Esophagus muscularis mucosa (tissue), 4 donors: ENCODE data around the gene EHHADH. TPM values are rescaled to one million over a fixed set of nuclear protein-coding genes. Genes with fewer than 3 reads are reported as not detected.

Experiments used
- small RNA-seq, 3 donors: library from RNA; depleted of rRNA; stranded (forward); fragments of <200 nt; gene quantifications; one replicate each; pipeline ENCODE3, GENCODE V24; 2016
- total RNA-seq, 4 donors: library from RNA; depleted of rRNA; stranded (reverse); fragments of >200 nt; gene quantifications; one replicate each; pipeline versions ENCODE4 v1.1.0 to v1.2.1, GENCODE V29; 2016

The EHHADH gene
- total RNA-seq, 4 donors from 2014 or later = 2.1 to 4.7 (median 3.8) TPM

Small RNA genes within 50 kb of the gene (small RNA-seq; reads per million reads assigned to genes)
- gene MIR5588 = 0.37 to 1.0 (median 0.42) reads per million in 3 donors

Other genes with a start within 250 kb of the EHHADH start
- gene C3orf70, start 101.0 kb downstream of the EHHADH start, total RNA-seq = 10 to 100 TPM; 33.1 to 54.0 (median 38.9) TPM
- gene MAP3K13, start 109.1 kb upstream of the EHHADH start, total RNA-seq = 10 to 100 TPM; 12.8 to 44.9 (median 19.6) TPM
- 1 to 10 TPM; 7.5 to 9.6 (median 8.3) TPM for gene TMEM41A, start 245.0 kb upstream of the EHHADH start, total RNA-seq